Measurements from ENCODE around the gene FAM200B. TPM values are rescaled to one million over a fixed set of nuclear protein-coding genes. Genes with fewer than 3 reads are reported as not detected.

FAM200B gene
- total and polyA plus RNA-seq, 5 donors: 32.6 to 60.3 (median 36.0) TPM

GRCh38 chr4:15682242-15683142 lies 865 bp downstream of the FAM200B start:
- Histone ChIP-seq H3K9me3 (ENCODE audit: control insufficient read depth, low read length) (no peaks in the 10 kb centered on the region), H3K4me1 (ENCODE audit: control insufficient read depth, insufficient read depth, low read length) (peaks cover 3% of the 10 kb centered on the region), H3K27ac (ENCODE audit: low read length) (no peak overlapping the region), H3K27me3 (ENCODE audit: control insufficient read depth, insufficient read depth) (no peaks in the 10 kb centered on the region), H3K4me3 (ENCODE audit: low read length) (peak overlapping the region; percentile 78)
- no peak for ATAC-seq
- 23% methylated on average over 6 of the region's 6 CpGs for WGBS
- no peak for DNase-seq
- intact Hi-C loops (cut with DNase I): no loop called here

- no peak for DNase-seq
- intact Hi-C loops (cut with DNase I): no loop called here
- Histone ChIP-seq H3K4me3 (ENCODE audit: low read length) (peak overlapping the region; percentile 78), H3K4me1 (ENCODE audit: control insufficient read depth, insufficient read depth, low read length) (peaks cover 3% of the 10 kb centered on the region), H3K27me3 (ENCODE audit: control insufficient read depth, insufficient read depth) (no peaks in the 10 kb centered on the region), H3K9me3 (ENCODE audit: control insufficient read depth, low read length) (no peaks in the 10 kb centered on the region), H3K27ac (ENCODE audit: low read length) (no peak overlapping the region)
- no peak for ATAC-seq
- 71% methylated on average over 2 of the region's 2 CpGs for WGBS
These were observed 1.5 kb downstream of the FAM200B start for GRCh38 chr4:15683143-15683495.

DNA sequence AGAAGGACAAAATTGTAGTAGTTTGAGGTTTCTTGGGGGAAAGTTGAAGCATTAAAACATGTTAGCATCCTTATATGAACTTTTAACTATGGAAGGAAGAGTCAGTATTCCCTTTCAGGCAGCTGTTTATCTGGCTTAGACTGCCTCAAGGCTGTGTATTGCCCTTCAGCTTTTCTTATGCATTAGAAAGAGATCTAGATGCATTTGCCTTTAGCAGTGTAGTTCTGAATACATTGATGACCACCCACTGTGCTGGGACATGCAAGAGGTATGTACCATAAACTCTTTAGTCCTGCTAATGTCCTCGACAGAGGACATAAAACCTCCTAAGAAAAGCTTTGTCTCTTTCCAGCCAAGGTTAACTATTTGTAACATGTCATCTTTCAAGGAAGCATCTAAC lies 2.9 kb downstream of the FAM200B start:
- ATAC-seq (no peak), DNase-seq (no peak)
- Histone ChIP-seq H3K9me3 (ENCODE audit: control insufficient read depth, low read length) (no peaks in the 10 kb centered on the region), H3K27ac (ENCODE audit: low read length) (no peak overlapping the region), H3K4me3 (ENCODE audit: low read length) (no peak overlapping the region), H3K4me1 (ENCODE audit: control insufficient read depth, insufficient read depth, low read length) (peaks cover 3% of the 10 kb centered on the region), H3K27me3 (ENCODE audit: control insufficient read depth, insufficient read depth) (no peaks in the 10 kb centered on the region)
- intact Hi-C loops (cut with DNase I): no loop called here
- 95% methylated on average over 1 of the region's 1 CpG for WGBS

DNA sequence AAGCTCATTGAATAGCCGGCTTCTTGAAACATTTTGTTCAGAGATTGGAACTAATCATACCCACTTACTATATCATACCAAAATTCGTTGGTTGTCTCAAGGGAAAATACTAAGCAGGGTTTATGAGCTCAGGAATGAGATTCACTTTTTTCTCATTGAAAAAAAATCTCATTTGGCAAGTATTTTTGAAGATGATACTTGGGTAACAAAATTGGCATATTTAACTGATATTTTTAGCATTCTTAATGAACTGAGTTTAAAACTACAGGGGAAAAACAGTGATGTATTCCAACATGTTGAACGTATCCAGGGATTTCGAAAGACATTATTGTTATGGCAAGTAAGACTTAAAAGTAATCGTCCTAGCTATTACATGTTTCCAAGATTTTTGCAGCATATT lies 6.4 kb downstream of the FAM200B start:
- H3K4me1 ChIP-seq (ENCODE audit: control insufficient read depth, insufficient read depth, low read length): peaks cover 8% of the 10 kb centered on the region
- H3K4me3 ChIP-seq (ENCODE audit: low read length): no peak overlapping the region
- no peaks in the 10 kb centered on the region for H3K9me3 ChIP-seq (ENCODE audit: control insufficient read depth, low read length)
- WGBS: 64% methylated on average over 5 of the region's 5 CpGs
- H3K27me3 ChIP-seq (ENCODE audit: control insufficient read depth, insufficient read depth): no peaks in the 10 kb centered on the region
- ATAC-seq: no peak
- DNase-seq: no peak
- intact Hi-C loops (cut with DNase I): no loop called here
- H3K27ac ChIP-seq (ENCODE audit: low read length): no peak overlapping the region

GRCh38 chr4:15689540-15689939 lies 7.9 kb downstream of the FAM200B start:
- H3K27ac ChIP-seq (ENCODE audit: low read length): no peak overlapping the region
- 87% methylated on average over 2 of the region's 2 CpGs for whole genome bisulfite sequencing
- ATAC-seq (peak in 1 of 2 donors; percentile 36), DNase-seq (peak in 1 of 3 donors; percentile 48)
- intact Hi-C loops (cut with DNase I): no loop called here
- H3K4me1 ChIP-seq (ENCODE audit: control insufficient read depth, insufficient read depth, low read length): peaks cover 6% of the 10 kb centered on the region
- no peak overlapping the region for H3K4me3 ChIP-seq (ENCODE audit: low read length)
- no peaks in the 10 kb centered on the region for H3K9me3 ChIP-seq (ENCODE audit: control insufficient read depth, low read length)
- no peaks in the 10 kb centered on the region for H3K27me3 ChIP-seq (ENCODE audit: control insufficient read depth, insufficient read depth)

DNA sequence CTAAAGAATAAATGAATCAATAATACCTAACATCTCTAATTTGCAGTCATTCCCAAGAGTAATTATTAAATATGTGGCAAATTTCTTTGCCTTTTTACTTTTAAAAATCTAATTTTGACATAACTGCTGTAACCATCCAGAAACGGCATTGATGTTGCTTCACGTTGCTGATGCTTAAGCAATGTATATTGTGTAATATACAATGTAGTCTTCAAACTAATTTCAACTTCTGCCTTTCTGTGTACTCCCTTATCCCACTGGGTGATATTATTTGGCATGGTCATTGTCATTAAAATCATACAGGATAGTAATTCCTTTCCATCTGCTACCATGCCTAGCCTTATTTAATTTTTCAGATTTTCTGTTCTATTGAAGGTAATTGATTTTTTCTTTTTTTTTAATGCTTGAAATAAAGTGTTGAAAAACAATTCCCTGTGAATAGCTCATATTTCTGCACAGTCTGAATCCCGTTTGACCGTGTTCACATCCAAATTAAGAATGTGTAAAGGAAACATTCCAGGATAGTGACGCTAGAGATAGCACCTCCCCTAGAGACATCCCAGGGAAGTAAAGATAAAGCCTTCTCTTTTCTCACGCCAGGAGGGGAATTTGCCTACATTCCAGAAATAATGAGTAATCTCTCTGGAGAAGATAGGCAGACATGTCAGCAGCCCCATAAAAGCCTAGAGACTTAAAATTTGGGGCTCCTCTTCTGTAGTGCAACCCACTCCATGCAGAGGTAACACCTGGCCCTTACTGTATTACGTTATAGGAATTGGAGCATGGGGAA lies 8.6 kb downstream of the FAM200B start:
- no peaks in the 10 kb centered on the region for H3K27me3 ChIP-seq (ENCODE audit: control insufficient read depth, insufficient read depth)
- intact Hi-C loops (cut with DNase I): no loop called here
- ATAC-seq (peak; percentile 89), DNase-seq (no peak)
- no peak overlapping the region for H3K4me3 ChIP-seq (ENCODE audit: low read length)
- peaks cover 5% of the 10 kb centered on the region for H3K4me1 ChIP-seq (ENCODE audit: control insufficient read depth, insufficient read depth, low read length)
- no peak overlapping the region for H3K27ac ChIP-seq (ENCODE audit: low read length)
- WGBS: 23% methylated on average over 7 of the region's 7 CpGs
- no peaks in the 10 kb centered on the region for H3K9me3 ChIP-seq (ENCODE audit: control insufficient read depth, low read length)

- peak; percentile 10 to 41 for ATAC-seq
- no peak overlapping the region for H3K27ac ChIP-seq (ENCODE audit: low read length)
These were observed 9.9 kb downstream of the FAM200B start for GRCh38 chr4:15691346-15692135.

GRCh38 chr4:15692602-15693001 lies 11.0 kb downstream of the FAM200B start:
- ATAC-seq (no peak), DNase-seq (no peak)
- 81% methylated on average over 2 of the region's 2 CpGs for WGBS
- intact Hi-C loops (cut with DNase I): no loop called here
- H3K4me3 ChIP-seq (ENCODE audit: low read length): no peak overlapping the region
- no peaks in the 10 kb centered on the region for H3K27me3 ChIP-seq (ENCODE audit: control insufficient read depth, insufficient read depth)
- H3K27ac ChIP-seq (ENCODE audit: low read length): no peak overlapping the region
- H3K9me3 ChIP-seq (ENCODE audit: control insufficient read depth, low read length): no peaks in the 10 kb centered on the region
- peaks cover 5% of the 10 kb centered on the region for H3K4me1 ChIP-seq (ENCODE audit: control insufficient read depth, insufficient read depth, low read length)

More at GRCh38 chr4:15691346-15692135, 9.9 kb downstream of the FAM200B start:
- Histone ChIP-seq H3K27me3 (ENCODE audit: control insufficient read depth, insufficient read depth) (no peaks in the 10 kb centered on the region), H3K4me3 (ENCODE audit: low read length) (no peak overlapping the region), H3K4me1 (ENCODE audit: control insufficient read depth, insufficient read depth, low read length) (peaks cover 5% of the 10 kb centered on the region), H3K9me3 (ENCODE audit: control insufficient read depth, low read length) (no peaks in the 10 kb centered on the region)
- WGBS: 46% methylated on average over 3 of the region's 3 CpGs
- DNase-seq: no peak
- intact Hi-C loops (cut with DNase I): no loop called here

- intact Hi-C loops (cut with DNase I): no loop called here
- ATAC-seq (no peak), DNase-seq (no peak)
- 96% methylated on average over 4 of the region's 4 CpGs for WGBS
- peaks cover 5% of the 10 kb centered on the region for H3K4me1 ChIP-seq (ENCODE audit: control insufficient read depth, insufficient read depth, low read length)
- H3K27ac ChIP-seq (ENCODE audit: low read length): no peak overlapping the region
- H3K27me3 ChIP-seq (ENCODE audit: control insufficient read depth, insufficient read depth): no peaks in the 10 kb centered on the region
- H3K4me3 ChIP-seq (ENCODE audit: low read length): no peak overlapping the region
- no peaks in the 10 kb centered on the region for H3K9me3 ChIP-seq (ENCODE audit: control insufficient read depth, low read length)
These were observed 12.8 kb downstream of the FAM200B start for GRCh38 chr4:15694431-15694830.

DNA sequence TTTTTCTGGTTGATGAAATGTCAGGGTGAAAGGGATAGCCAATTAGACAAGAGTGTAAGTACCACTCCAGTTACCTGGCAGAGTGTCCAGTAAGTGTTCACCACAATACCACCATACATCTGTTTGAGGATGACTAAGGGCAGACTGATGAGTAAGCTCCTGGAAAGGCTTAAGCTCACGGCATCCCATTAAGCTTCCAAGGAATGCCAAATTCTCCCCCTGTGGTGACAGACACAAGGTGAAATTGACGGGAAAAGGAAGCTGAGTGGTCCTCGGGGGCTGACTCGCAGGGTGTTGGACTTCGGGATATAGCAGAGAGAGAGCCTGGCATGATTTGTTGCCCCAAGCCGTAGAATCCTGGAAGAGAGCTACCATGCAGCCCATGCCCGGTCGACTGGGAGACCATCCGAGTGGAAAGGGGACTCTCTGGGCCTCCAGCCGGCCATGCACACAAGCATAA lies 13.6 kb downstream of the FAM200B start:
- intact Hi-C loops (cut with DNase I): no loop called here
- no peak overlapping the region for H3K27ac ChIP-seq (ENCODE audit: low read length)
- H3K9me3 ChIP-seq (ENCODE audit: control insufficient read depth, low read length): no peaks in the 10 kb centered on the region
- H3K4me1 ChIP-seq (ENCODE audit: control insufficient read depth, insufficient read depth, low read length): peaks cover 5% of the 10 kb centered on the region
- H3K4me3 ChIP-seq (ENCODE audit: low read length): no peak overlapping the region
- DNase-seq (no peak), ATAC-seq (no peak)
- 91% methylated on average over 10 of the region's 10 CpGs for WGBS
- H3K27me3 ChIP-seq (ENCODE audit: control insufficient read depth, insufficient read depth): no peaks in the 10 kb centered on the region
